Adrenal gland (tissue), 12 donors: ENCODE results near the gene HOXC5. TPM values are rescaled to one million over a fixed set of nuclear protein-coding genes. Genes with fewer than 3 reads are reported as not detected.
"Not testable (repeated sequence)": the region's sequence is repeated elsewhere in the genome, so short reads cannot be mapped to it uniquely, and the experiment has no call there.

Experiments used
- DNase-seq, 7 donors: peaks; one replicate each; pipeline ENCODE4 v3.0.0-alpha.2; 2019 to 2020
- H3K27ac ChIP-seq, 5 donors: fragments of 200-600 bp; sonication (generic) in 4 of 5; 1 replicate in 3 of 5; 2 replicates in 2 of 5; pipeline versions ENCODE4 v1.5.1 to v1.8.0; 2016 to 2020; ENCODE audit warnings: mild to moderate bottlenecking in 1 of 5
- H3K27me3 ChIP-seq: fragments of 200-600 bp; 2 replicates; pipeline ENCODE4 v1.8.0; 2021
- H3K36me3 ChIP-seq, 2 donors: fragments of 200-600 bp; replicated peaks in 1 of 2; 1 replicate in 1 of 2; 2 replicates in 1 of 2; pipeline versions ENCODE4 v1.5.1 to v1.8.0; 2018 to 2022
- H3K4me1 ChIP-seq, 2 donors: fragments of 200-600 bp; replicated peaks in 1 of 2; 1 replicate in 1 of 2; 2 replicates in 1 of 2; pipeline versions ENCODE4 v1.5.1 to v1.8.0; 2018 to 2021
- H3K4me3 ChIP-seq, 4 donors: fragments of 200-600 bp; sonication (generic) in 3 of 4; one replicate each; pipeline ENCODE4 v1.5.1; 2016 to 2018
- H3K9me3 ChIP-seq, 3 donors: fragments of 200-600 bp; sonication (generic) in 1 of 3; replicated peaks in 1 of 3; 1 replicate in 2 of 3; 2 replicates in 1 of 3; pipeline versions ENCODE4 v1.5.1 to v1.8.0; 2016 to 2021
- CTCF ChIP-seq, 6 experiments: fragments of 450-650 bp in 4 of 6; fragments of 200-600 bp in 2 of 6; sonication (generic) in 1 of 6; IDR thresholded peaks; 1 replicate in 5 of 6; 2 replicates in 1 of 6; pipeline versions ENCODE4 v1.5.1 to v1.8.0; 2016 to 2021; ENCODE audit warnings: antibody characterized with exemption in 6 of 6, mild to moderate bottlenecking in 2 of 6, moderate library complexity in 1 of 6
- POLR2A ChIP-seq, 2 donors: fragments of 450-650 bp; IDR thresholded peaks; one replicate each; pipeline ENCODE4 v1.6.1; 2017; ENCODE audit warnings: antibody characterized with exemption in 2 of 2, mild to moderate bottlenecking in 2 of 2, moderate library complexity in 1 of 2
- WGBS, 4 donors: extraction: QIAGEN DNeasy Blood & Tissue Kit in 2 of 4; methylation state at CpG; one replicate each; pipeline versions ENCODE4 v1.1.5 to v1.1.7; 2013 to 2017; 5-methylcytosine and 5-hydroxymethylcytosine counted together
- intact Hi-C, 2 donors: fragments of 100-400 bp; cut with DNase I; formaldehyde crosslinking; loops; one replicate each; pipeline versions ENCODE4 v1.14.1 to v1.15.0; 2022 to 2023
- polyA plus RNA-seq, 3 donors: library from polyadenylated mRNA; stranded (reverse); fragments of 200-250 nt in 2 of 3; fragments of 350-450 nt in 1 of 3; fragmentation: Illumina TruSeq in 1 of 3; extraction: RNeasy Lipid Tissue Mini Kit (QIAGEN cat#74804) in 1 of 3; gene quantifications; one replicate each; pipeline ENCODE4 v1.2.3, GENCODE V29; 2013 to 2014
- total RNA-seq, 9 donors: library from RNA; depleted of rRNA in 4 of 9; stranded (reverse); fragments of >200 nt in 4 of 9; fragments of 120-200 nt in 1 of 9; fragmentation: NEBNext Ultra II Directional in 1 of 9; extraction: Animal tissue kit (Norgen Biotek cat#: 25700) in 1 of 9; gene quantifications; one replicate each; pipeline versions ENCODE4 v1.1.0 to v1.2.4, GENCODE V29; 2013 to 2023
- donor health status: healthy with polysubstance abuse.
- donor health status: Bipolar disorder and iron deficiency.
- donor health status: DM: yes; HTN: yes; CAD: no.
- donor health status: DM: no; HTN: no; CAD: no.
- donor health status: DM: no; HTN: no; CAD: no.
- donor health status: DM: yes; HTN: yes; CAD: no.

Gene HOXC5
- total and polyA plus RNA-seq, 12 donors = 0.36 to 1.9 (median 0.77) TPM

- no peak for DNase-seq
- no peaks in the 10 kb centered on the region for H3K36me3 ChIP-seq
- WGBS, 4 donors = 68 to 76% (median 72%) methylated on average over 3 of the region's 3 CpGs
- TF ChIP-seq POLR2A (IDR thresholded peaks at IDR 0.05) (no peak), CTCF (IDR thresholded peaks at IDR 0.05) (no peak)
- H3K9me3 ChIP-seq = no peaks in the 10 kb centered on the region
- no peak overlapping the region for H3K4me3 ChIP-seq
- H3K4me1 ChIP-seq = no peaks in the 10 kb centered on the region
- H3K27me3 ChIP-seq = no peaks in the 10 kb centered on the region
- intact Hi-C loops = no loop called here
- peak overlapping the region in 1 of 5 donors; percentile 56 for H3K27ac ChIP-seq
These were observed 7.8 kb downstream of the HOXC5 start for GRCh38 chr12:54040648-54041047.

GRCh38 chr12:54041097-54041690 lies 8.3 kb downstream of the HOXC5 start:
- no peaks in the 10 kb centered on the region for H3K27me3 ChIP-seq
- no peak overlapping the region for H3K4me3 ChIP-seq
- H3K9me3 ChIP-seq = no peaks in the 10 kb centered on the region
- intact Hi-C loops = no loop called here
- no peaks in the 10 kb centered on the region for H3K36me3 ChIP-seq
- DNase-seq = no peak
- WGBS, 4 donors = 61 to 84% (median 75%) methylated on average over 2 of the region's 2 CpGs
- TF ChIP-seq POLR2A (IDR thresholded peaks at IDR 0.05) (no peak), CTCF (IDR thresholded peaks at IDR 0.05) (no peak)
- H3K27ac ChIP-seq = no peak overlapping the region
- H3K4me1 ChIP-seq = no peaks in the 10 kb centered on the region

GRCh38 chr12:54042033-54042432 lies 9.2 kb downstream of the HOXC5 start:
- H3K4me3 ChIP-seq, H3K27ac ChIP-seq, H3K9me3 ChIP-seq, DNase-seq, H3K36me3 ChIP-seq, intact Hi-C loops, H3K27me3 ChIP-seq, H3K4me1 ChIP-seq: not testable (repeated sequence)
- 70 to 77% (median 73%) methylated on average over 6 of the region's 6 CpGs for WGBS, 4 donors

- peak overlapping the region in 1 of 5 donors; percentile 58 for H3K27ac ChIP-seq
- no peaks in the 10 kb centered on the region for H3K9me3 ChIP-seq
- TF ChIP-seq POLR2A (IDR thresholded peaks at IDR 0.05) = no peak
- no peak for TF ChIP-seq CTCF (IDR thresholded peaks at IDR 0.05)
- no peak overlapping the region for H3K4me3 ChIP-seq
- no peak for DNase-seq
- 50 to 75% (median 60%) methylated on average over 6 of the region's 6 CpGs for WGBS, 4 donors
- no peaks in the 10 kb centered on the region for H3K4me1 ChIP-seq
- intact Hi-C loops = no loop called here
- no peaks in the 10 kb centered on the region for H3K36me3 ChIP-seq
- peaks cover 3% of the 10 kb centered on the region for H3K27me3 ChIP-seq
These were observed 10.4 kb downstream of the HOXC5 start for GRCh38 chr12:54042970-54043853.
